ENCODE results near the gene EIF2B5.
"Not testable (repeated sequence)": the region's sequence is repeated elsewhere in the genome, so short reads cannot be mapped to it uniquely, and the experiment has no call there.

Gene EIF2B5

GRCh38 chr3:184135149-184135910, at the start of gene EIF2B5:
Gene EIF2B5 (plus strand): TSS chr3:184135358. CDS start chr3:184135386, 28 bp downstream.
- DNase-seq = peak; percentile 63

GRCh38 chr3:184085389-184085852, 49.7 kb upstream of the EIF2B5 start:
- DNase-seq = no peak

DNA sequence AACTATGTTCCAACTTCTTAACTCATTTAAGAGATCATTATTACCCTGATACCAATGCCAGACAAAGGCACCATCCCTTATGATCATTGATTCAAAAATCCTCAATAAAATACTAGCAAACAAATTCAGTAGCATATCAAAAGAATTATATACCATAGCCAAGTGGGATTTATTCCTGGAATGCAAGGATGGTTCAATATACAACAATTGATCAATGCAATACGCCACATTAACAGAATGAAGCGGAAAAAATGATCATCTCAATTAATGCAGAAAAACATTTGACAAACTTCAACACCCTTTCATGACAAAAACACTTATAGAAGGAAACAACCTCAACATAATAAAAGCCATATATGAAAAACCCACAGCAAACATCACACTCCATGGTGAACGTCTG, 43.0 kb upstream of the EIF2B5 start:
- no peak for DNase-seq

DNA sequence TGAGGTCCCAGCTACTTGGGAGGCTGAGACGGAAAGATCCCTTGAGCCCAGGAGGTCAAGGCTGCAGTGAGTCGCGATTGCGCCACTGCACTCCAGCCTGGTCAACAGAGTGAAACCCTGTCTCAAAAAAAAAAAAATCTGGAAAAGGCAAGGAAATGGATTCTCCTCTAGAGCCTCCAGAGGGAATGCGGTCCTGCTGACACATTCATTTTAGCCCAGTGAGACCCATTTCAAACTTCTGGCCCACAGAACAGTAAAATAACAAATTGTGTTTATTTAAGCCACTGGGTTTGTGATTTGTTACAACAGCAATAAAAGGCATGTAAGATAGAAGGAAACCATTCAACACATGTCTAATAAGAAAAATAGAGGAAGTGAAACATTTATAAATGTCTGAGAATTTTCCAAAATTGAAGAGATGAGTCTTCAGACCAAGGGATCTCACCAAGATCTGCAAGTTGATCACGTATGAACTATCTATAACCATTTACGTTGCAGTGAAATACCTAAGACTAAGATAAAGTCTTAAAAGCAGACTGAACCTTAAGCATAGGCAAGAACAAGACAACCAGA, 38.3 kb upstream of the EIF2B5 start, which contains the start of gene HTR3E:
Gene HTR3E, plus strand, starts transcription at position 254 of the 573 bp plus-strand sequence. CDS start 466 bp downstream, outside the sequence.
- no peak for DNase-seq

DNA sequence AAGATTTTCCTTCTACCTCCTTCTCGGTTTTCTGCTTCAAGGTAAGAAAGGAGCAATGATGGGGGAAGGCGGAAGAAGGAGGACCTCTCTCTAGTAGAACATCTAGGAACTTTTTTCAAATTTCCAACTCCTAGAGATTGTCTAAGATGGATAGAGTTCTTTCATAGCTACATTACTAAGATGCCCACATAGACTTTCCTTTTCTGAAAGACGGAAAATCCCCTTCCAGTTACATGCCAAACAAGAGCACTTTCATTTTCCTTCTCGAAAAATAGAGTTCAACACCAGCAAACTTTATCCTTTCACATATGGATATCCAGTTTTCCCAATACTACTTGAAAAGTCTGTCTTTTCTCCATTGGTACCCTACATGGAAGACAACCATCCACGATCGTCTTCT, 37.6 kb upstream of the EIF2B5 start:
- DNase-seq = no peak

GRCh38 chr3:184099806-184100686, 35.1 kb upstream of the EIF2B5 start:
- DNase-seq = peak; percentile 49

DNA sequence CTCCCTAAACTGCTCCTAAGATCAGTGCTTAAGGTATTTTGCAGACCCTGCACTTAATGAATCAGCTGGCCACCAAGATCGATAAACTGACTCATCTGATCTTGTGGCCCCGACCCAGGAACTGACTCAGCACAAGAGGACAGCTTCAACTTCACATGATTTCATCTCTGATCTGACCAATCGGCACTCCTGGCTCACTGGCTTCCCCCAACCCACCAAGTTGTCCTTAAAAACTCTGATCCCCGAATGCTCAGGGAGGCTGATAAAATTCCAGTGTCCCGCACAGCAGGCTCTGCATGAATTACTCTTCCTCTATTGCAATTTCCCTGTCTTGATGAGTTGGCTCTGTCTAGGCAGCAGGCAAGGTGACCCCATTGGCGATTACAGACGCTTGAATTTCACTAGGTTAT, 24.8 kb upstream of the EIF2B5 start:
- no peak for DNase-seq

GRCh38 chr3:184116017-184116416, 19.1 kb upstream of the EIF2B5 start:
- no peak for DNase-seq

DNA sequence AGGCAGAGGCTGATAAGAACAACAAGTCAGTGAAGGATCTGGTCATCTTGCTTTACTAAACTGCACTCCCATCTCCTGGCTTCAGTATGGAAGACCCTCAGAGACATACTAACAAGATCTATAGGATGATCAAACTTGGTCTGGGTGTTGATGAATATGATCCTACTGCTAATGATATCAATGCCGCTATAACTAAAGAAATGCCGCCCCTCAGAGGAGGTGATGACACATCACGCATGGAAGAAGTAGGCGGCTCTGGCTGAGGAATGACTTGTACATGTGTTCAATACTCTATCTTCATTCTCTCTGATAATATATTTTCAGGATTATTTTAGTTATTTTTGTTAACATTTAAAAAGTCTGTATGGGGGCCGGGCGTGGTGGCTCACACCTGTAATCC, 17.5 kb upstream of the EIF2B5 start:
- no peak for DNase-seq

- not testable (repeated sequence) for DNase-seq
These were observed 14.1 kb upstream of the EIF2B5 start for GRCh38 chr3:184121031-184121430.

DNA sequence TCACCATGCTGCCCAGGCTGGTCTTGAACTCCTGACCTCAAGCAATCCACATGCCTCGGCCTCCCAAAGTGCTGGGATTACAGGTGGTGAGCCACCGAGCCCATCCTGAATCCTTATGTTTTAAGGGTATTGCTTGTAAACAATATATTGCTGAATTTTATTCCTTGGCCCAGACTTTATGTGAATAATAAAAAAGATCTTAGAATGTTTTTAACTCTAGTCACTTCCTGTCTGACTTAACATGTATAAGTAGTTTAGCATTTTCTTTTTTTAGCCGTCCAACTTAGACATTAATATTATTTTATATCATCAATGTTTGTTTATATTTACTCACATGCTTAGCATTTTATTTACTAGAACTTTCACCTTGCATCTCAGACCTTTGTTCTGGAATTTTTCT, 9.2 kb upstream of the EIF2B5 start:
- DNase-seq = no peak

GRCh38 chr3:184129012-184129411, 6.1 kb upstream of the EIF2B5 start:
- no peak for DNase-seq

- no peak for DNase-seq
These were observed 2.2 kb upstream of the EIF2B5 start for GRCh38 chr3:184132945-184133344.

GRCh38 chr3:184133840-184134745, 1.1 kb upstream of the EIF2B5 start:
- DNase-seq = peak; percentile 52

GRCh38 chr3:184134746-184135148, 411 bp upstream of the EIF2B5 start:
- DNase-seq = no peak

DNA sequence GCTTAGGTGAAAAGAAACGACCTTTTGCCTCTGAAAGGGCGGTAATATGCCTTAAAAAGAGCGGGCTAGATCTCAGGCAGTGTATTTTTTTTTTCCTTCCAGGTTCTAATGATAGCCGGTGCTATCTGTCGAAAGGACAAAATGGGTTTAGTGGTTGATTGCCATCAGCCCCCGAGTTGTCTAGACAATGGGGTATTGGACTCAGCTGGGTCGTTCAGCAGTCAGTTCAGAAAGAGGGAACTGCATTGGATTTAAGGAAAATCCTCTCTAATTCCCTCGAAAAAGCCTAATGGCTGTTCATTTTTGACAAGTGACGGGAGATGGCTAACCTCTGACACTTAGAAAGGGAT, 728 bp downstream of the EIF2B5 start:
- no peak for DNase-seq

GRCh38 chr3:184140436-184140835, 5.3 kb downstream of the EIF2B5 start:
- DNase-seq = no peak

DNA sequence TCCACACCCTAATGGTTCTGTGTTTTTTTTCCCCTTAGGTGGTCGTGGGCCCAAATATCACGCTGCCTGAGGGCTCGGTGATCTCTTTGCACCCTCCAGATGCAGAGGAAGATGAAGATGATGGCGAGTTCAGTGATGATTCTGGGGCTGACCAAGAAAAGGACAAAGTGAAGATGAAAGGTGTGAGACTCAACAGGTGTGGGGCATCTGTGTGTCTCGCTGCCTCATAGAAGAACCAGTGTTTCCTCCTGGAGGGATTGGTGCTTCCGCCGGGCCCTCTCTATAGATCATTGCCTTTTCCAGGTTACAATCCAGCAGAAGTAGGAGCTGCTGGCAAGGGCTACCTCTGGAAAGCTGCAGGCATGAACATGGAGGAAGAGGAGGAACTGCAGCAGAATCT, 7.0 kb downstream of the EIF2B5 start:
- no peak for DNase-seq

GRCh38 chr3:184143327-184143726, 8.2 kb downstream of the EIF2B5 start:
- DNase-seq = no peak

DNA sequence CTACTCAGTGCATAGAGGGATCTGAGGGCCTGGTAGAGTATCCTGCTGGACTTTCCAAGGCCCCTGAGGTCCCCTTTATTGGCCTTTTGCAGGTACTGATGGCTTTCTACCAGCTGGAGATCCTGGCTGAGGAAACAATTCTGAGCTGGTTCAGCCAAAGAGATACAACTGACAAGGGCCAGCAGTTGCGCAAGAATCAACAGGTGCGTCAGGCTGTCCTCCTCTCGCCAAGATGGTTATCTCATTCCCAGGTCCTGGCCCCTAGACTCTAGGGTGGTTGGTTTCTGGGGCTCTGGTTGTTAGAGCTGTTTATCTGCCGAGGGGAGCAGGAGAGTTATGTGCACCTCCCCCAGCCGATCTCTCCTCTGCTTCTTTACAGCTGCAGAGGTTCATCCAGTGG, 9.3 kb downstream of the EIF2B5 start:
- DNase-seq = no peak

DNA sequence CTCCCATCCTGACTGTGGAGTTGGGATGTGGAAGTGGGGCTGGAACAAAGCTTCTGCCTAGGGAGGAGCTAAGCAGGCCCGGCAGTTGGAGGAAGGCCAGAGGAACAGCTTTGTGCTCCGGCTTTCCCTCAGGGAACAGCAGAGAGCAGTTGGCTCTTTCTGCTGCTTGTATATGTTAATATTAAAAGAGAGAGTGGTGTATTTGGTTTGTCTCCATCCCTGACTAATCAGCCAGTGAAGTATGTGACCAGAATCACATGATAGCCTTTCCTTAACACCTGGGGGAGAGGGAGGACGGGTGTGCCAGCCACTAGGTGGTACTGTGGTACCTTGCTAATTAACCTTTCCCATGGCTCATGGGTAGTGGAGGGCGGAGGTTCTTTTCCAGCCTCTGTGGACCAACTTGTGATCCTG, 10.0 kb downstream of the EIF2B5 start:
- DNase-seq = no peak

GRCh38 chr3:184145751-184146270, 10.7 kb downstream of the EIF2B5 start:
- DNase-seq = no peak
